Small intestine (tissue), 7 donors: ENCODE data around the gene DCAF15. TPM values are rescaled to one million over a fixed set of nuclear protein-coding genes. Genes with fewer than 3 reads are reported as not detected.

Experiments used
- DNase-seq, 2 donors: peaks; one replicate each; pipeline versions ENCODE4 v3.0.0 to v3.0.0-alpha.2; 2013
- FAIRE-seq: peaks from 2 replicates; lab custom pipeline; 2012; peaks lifted over from hg19 to GRCh38; lab: Jason Lieb, UNC
- H3K27ac ChIP-seq, 3 donors: one replicate each; pipeline ENCODE4 v1.5.1; 2013; ENCODE audit warnings: low read length in 2 of 3, mild to moderate bottlenecking in 2 of 3, control low read depth in 1 of 3, inconsistent platforms in 1 of 3, low read depth in 1 of 3, moderate library complexity in 1 of 3
- H3K27me3 ChIP-seq, 3 donors: one replicate each; pipeline ENCODE4 v1.6.1; 2013; ENCODE audit warnings: low read length in 3 of 3, inconsistent platforms in 1 of 3; ENCODE audit not compliant: control insufficient read depth in 3 of 3, insufficient read depth in 3 of 3
- H3K36me3 ChIP-seq, 3 donors: one replicate each; pipeline ENCODE4 v1.6.1; 2013; ENCODE audit warnings: low read length in 3 of 3, inconsistent platforms in 1 of 3, low read depth in 1 of 3, mild to moderate bottlenecking in 1 of 3, moderate library complexity in 1 of 3; ENCODE audit not compliant: control insufficient read depth in 3 of 3, insufficient read depth in 2 of 3
- H3K4me1 ChIP-seq, 3 donors: one replicate each; pipeline ENCODE4 v1.6.1; 2013; ENCODE audit warnings: low read length in 2 of 3, inconsistent platforms in 1 of 3, low read depth in 1 of 3, mild to moderate bottlenecking in 1 of 3, moderate library complexity in 1 of 3; ENCODE audit not compliant: control insufficient read depth in 3 of 3, insufficient read depth in 2 of 3
- H3K4me3 ChIP-seq, 3 donors: one replicate each; pipeline ENCODE4 v1.5.1; 2013; ENCODE audit warnings: low read length in 3 of 3, control low read depth in 1 of 3, inconsistent platforms in 1 of 3, low read depth in 1 of 3, mild to moderate bottlenecking in 1 of 3, moderate library complexity in 1 of 3
- H3K9me3 ChIP-seq, 2 donors: one replicate each; pipeline ENCODE4 v1.6.1; 2013; ENCODE audit warnings: low read depth in 1 of 2, low read length in 1 of 2; ENCODE audit not compliant: control insufficient read depth in 2 of 2, insufficient read depth in 1 of 2
- WGBS, 3 donors: extraction: QIAGEN DNeasy Blood & Tissue Kit; methylation state at CpG; one replicate each; pipeline ENCODE4 v1.1.7; 2013; 5-methylcytosine and 5-hydroxymethylcytosine counted together
- polyA plus RNA-seq, 4 donors: library from polyadenylated mRNA; stranded (reverse) in 3 of 4; unstranded in 1 of 4; fragments of 200-250 nt in 3 of 4; fragments of 120-200 nt in 1 of 4; gene quantifications; one replicate each; pipeline versions ENCODE4 v1.2.1 to v1.2.3, GENCODE V29; 2013
- donor health status: healthy with polysubstance abuse.
- donor health status: control.
- donor health status: control.
- donor health status: Bipolar disorder and iron deficiency.
- donor health status: healthy.

DCAF15 gene
- polyA plus RNA-seq, 4 donors = 14.1 to 26.8 (median 20.9) TPM

DNA sequence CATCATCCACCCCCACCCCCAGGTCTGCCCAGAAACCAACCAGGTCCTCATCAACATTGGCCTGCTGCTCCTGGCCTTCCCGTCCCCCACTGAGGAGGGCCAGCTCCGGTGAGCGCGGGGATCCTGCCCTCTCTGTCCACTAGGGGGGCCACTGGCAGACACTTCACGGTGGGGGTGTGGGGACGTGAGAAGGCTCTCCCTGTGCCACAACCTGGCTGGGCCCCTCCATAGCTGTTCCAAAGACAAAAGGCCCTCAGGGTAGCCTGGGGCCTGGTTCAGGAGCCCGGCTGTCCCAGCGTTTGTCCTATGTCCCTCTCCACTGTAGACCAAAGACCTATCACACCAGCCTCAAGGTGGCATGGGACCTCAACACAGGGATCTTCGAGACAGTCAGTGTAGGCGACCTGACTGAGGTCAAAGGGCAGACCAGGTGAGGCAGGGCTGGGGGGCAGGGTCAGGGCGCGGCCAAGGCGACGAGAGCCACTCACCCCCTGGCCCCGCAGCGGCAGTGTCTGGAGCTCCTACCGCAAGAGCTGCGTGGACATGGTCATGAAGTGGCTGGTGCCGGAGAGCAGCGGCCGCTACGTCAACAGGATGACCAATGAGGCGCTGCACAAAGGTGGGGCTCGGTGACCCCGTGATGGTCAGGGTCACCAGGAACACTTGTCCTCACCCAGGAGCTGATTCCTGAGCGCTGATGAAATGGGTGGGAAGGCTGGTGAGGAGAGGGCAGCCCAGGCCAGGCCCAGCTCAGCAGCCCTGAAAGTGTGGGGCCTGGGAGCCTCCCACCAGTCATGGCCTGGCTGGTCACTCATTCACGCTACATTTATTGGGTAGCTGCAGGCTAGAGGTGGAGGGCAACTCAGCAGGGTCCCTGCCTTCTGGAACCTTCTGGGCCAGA, 7.9 kb downstream of the DCAF15 start:
- no peak overlapping the region for H3K27ac ChIP-seq
- no peaks in the 10 kb centered on the region for H3K4me1 ChIP-seq
- no peaks in the 10 kb centered on the region for H3K27me3 ChIP-seq
- peaks cover 21 to 95% (median 35%) of the 10 kb centered on the region in 3 donors for H3K36me3 ChIP-seq
- DNase-seq (no peak), FAIRE-seq (no peak)
- H3K4me3 ChIP-seq = no peak overlapping the region
- no peaks in the 10 kb centered on the region for H3K9me3 ChIP-seq
- 75 to 84% (median 80%) methylated on average over 27 of the region's 27 CpGs for WGBS, 3 donors

DNA sequence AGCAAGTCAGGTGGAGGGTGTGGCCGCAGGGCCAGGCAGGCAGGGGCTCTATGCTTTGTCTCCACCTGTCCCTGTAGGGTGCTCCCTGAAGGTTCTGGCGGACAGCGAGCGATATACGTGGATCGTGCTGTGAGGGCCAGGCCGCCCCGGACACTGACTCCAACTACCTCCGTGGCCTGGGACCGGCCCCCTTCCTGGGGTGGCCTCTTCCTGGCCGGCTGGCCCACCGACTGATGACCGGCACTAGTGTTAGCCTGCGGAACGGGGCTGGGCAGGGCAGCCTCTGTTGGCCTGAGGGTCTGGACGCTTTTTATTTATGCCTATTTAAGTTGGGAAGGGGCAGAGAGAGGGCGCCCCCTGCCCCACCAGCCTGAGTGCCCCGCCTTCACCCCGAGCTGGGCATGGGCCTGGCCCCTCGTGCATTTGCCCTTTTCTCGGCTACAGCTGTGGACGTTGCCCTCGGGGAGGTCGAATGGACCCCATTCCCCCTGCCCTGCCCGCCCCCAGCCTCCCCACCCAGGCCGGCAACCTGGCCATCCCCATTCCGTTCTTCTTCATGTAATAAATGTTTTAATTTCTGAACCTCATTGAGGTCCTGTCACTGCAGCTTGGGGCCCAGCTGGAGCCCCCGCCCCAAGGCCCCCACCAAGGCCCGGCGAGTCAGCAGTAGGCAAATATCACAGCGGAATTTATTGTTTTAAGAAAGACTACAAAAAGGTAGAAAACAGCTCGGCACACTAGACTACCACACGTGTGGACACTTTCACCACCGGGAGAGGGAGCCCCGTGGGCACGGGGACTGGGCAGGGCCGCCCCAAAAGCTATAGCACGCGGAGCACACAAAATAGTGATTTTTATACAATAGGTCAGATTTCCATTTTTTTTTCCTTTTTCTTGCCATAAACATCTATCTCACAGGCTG, 8.8 kb downstream of the DCAF15 start:
- 87 to 90% (median 89%) methylated on average over 35 to 39 of the region's 39 CpGs for WGBS, 3 donors
- DNase-seq (no peak), FAIRE-seq (no peak)

DNA sequence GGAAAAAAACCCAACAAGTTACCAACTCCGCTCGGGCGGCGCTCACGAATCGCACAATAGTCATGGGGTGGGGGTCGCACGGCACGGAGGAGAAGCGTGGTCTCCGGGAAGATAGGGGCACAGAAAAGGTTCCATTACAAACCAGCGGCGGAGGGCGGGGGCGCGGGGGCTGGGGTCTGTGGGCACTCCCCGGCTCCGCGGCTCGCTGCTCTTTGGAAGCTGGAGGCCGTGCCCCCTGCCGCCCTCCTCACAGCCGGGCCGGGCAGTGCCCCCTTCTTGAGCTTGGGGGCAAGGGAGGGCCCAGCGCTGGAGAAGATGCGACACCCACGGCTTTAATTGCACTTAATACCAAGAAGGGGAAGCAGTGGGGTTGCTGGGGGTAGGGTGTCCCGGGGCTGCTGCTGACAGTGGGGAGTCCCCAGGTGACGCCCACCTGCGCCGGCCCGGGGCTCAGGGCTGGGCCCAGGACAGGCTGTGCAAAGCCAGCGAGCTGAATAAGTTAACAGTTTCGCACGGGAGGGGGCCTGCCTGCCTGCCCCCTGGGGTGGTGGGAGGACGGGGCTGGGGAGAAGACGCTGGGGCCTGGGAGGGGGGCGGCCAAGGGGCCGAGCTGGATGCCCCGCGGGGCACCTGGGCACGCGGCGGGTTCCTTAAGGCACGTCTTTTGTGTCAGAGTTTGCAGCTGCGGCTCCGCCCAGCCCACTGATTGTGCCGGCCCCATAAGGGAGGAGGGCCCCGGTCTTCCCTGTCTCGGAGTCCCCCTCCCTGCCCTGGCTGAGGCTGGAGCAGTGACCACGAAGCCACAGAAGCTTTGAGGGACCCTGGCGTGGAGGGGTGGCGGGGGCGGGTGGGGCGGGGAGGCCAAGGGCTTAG, 9.8 kb downstream of the DCAF15 start:
- peaks cover 16 to 95% (median 33%) of the 10 kb centered on the region in 3 donors for H3K36me3 ChIP-seq
- no peaks in the 10 kb centered on the region for H3K27me3 ChIP-seq
- no peak overlapping the region for H3K4me3 ChIP-seq
- 73 to 89% (median 82%) methylated on average over 43 to 55 of the region's 55 CpGs for WGBS, 3 donors
- H3K27ac ChIP-seq = no peak overlapping the region
- FAIRE-seq = no peak
- no peak for DNase-seq
- no peaks in the 10 kb centered on the region for H3K9me3 ChIP-seq
- no peaks in the 10 kb centered on the region for H3K4me1 ChIP-seq

More for the DNA sequence above, 8.8 kb downstream of the DCAF15 start:
- Histone ChIP-seq H3K36me3 (peaks cover 18 to 95% (median 37%) of the 10 kb centered on the region in 3 donors), H3K4me1 (no peaks in the 10 kb centered on the region), H3K9me3 (no peaks in the 10 kb centered on the region), H3K27me3 (no peaks in the 10 kb centered on the region), H3K27ac (no peak overlapping the region), H3K4me3 (no peak overlapping the region)

DNA sequence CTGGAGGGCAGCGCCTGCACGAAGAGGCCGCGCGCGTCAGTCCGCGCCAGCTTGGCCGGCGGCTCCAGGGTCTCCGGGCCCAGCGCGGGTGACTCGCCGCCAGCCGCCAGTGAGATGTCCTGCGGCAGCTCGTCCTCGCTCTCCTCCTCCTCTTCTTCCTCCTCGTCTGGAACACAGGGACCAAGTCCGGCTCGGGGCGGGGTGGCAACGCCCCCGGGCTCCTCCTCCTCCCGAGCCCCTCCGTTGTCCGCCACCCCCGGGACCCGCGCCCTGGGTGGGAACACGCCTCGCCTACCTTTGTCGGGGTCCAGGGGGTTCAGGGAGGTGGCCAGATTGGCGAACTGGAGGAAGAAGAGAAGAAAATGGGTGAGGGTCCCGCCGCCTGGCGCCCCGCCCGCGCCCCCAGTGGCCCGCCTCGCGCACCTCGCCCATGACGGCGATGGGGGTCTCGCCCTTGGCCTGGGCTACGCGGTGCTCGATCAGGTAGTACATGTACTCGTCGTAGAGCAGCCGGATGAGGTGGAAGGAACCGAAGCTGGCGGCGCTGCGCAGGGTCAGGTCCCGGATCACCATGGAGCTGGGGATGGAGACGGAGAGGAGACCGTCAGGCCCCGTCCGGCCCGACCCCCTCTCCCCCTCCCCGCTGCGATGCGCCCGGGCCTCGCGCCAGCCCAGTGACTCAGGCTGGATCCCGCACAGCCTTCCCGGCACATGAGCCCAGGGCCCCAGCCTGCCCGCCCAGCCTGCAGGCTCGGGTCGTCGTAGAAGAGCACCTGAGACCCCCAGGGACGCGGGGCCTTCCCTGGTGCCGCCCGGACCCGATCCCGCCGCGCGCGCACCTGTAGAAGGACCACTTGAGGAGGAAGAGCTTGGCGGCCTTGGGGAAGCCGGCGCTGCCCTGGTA, 10.6 kb downstream of the DCAF15 start:
- Histone ChIP-seq H3K27me3 (no peaks in the 10 kb centered on the region), H3K4me1 (no peaks in the 10 kb centered on the region), H3K27ac (no peak overlapping the region), H3K4me3 (no peak overlapping the region), H3K36me3 (peaks cover 14 to 95% (median 26%) of the 10 kb centered on the region in 3 donors), H3K9me3 (no peaks in the 10 kb centered on the region)
- no peak for FAIRE-seq
- no peak for DNase-seq
- WGBS, 3 donors = 76 to 94% (median 87%) methylated on average over 76 to 89 of the region's 89 CpGs

DNA sequence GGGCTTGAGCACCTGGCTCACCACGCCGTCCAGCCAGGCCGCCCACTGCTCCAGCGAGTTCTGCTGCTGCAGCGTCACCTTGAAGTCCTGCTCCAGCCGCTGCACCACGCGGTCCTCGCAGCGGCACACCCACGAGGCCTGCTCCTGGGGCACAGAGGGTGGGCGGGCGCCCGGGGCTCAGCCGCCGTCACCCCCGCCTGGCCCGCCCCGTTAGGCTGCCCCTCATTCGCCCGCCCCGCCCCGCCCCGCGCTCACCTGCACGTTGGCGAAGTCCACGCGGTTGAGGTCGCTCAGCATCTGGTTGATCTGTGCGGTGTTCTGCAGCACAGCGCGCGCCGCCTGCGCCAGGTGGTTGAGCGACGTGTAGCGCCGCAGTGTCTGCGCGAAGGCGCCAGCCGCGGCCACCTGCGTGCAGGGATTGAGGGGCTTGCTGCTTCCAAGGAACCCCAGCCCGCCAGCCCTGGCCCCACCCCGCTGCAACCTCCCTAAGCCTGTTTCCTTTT, 11.3 kb downstream of the DCAF15 start:
- Histone ChIP-seq H3K4me3 (no peak overlapping the region), H3K9me3 (no peaks in the 10 kb centered on the region), H3K27me3 (no peaks in the 10 kb centered on the region), H3K4me1 (no peaks in the 10 kb centered on the region), H3K36me3 (peaks cover 16 to 95% (median 24%) of the 10 kb centered on the region in 3 donors), H3K27ac (no peak overlapping the region)
- DNase-seq (no peak), FAIRE-seq (no peak)
- 93 to 96% (median 96%) methylated on average over 39 to 48 of the region's 48 CpGs for WGBS, 3 donors

DNA sequence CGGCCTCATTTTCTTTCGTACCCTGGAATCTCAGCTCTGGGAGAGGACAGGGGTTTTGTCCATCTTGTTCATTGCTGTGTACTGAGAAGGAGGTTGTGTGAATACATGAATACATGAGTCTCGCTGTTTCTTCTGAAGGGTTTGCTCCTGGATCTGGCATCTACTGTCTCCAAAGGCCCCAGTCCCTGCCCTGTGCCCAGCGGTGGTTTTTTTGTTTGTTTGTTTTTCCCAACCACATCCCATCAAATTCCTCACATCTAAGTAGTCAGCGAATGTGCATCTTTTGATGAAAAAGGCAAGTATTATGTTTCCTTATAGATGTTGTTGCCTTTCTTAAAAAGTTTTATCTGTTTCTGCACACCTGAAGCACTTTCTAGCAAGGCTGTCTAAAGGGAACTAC, 12.5 kb downstream of the DCAF15 start:
- H3K36me3 ChIP-seq = peaks cover 20 to 95% (median 22%) of the 10 kb centered on the region in 3 donors
- H3K4me1 ChIP-seq = no peaks in the 10 kb centered on the region
- no peaks in the 10 kb centered on the region for H3K27me3 ChIP-seq
- DNase-seq (no peak), FAIRE-seq (no peak)
- H3K9me3 ChIP-seq = no peaks in the 10 kb centered on the region
- WGBS, 3 donors = 85 to 93% (median 87%) methylated on average over 5 of the region's 5 CpGs
- no peak overlapping the region for H3K27ac ChIP-seq
- H3K4me3 ChIP-seq = no peak overlapping the region

DNA sequence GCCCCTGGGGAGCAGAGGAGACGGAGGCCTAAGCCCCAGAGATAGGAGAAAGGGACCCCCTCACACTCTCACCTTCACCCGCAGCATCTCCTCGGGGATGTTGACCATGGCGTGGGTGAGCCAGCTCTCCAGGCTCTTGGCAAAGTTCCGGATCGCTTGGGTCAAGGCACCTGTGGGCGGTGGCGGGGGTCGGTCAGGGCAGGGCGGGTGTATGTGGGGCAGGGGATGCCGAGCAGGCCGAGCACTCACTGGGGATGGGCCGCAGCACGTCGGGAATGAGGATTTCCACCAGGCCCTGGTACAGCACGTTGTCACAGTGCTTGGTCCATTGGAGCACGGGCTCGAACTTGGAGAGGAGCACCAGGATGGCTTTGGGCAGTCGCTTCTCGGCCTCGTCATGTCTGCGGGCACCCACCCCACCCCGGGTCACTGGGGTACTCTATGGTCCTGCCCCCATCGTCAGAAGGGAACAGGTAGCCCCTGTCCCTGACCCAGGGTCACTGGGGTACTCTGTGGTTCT, 13.1 kb downstream of the DCAF15 start:
- Histone ChIP-seq H3K27ac (no peak overlapping the region), H3K4me3 (no peak overlapping the region), H3K27me3 (no peaks in the 10 kb centered on the region), H3K4me1 (no peaks in the 10 kb centered on the region), H3K36me3 (peaks cover 14 to 95% (median 23%) of the 10 kb centered on the region in 3 donors), H3K9me3 (no peaks in the 10 kb centered on the region)
- 92 to 96% (median 94%) methylated on average over 22 to 24 of the region's 24 CpGs for WGBS, 3 donors
- FAIRE-seq (no peak), DNase-seq (no peak)
